WERI-Rb-1 (cell line): Measurements from ENCODE around the gene GATA2.

Source experiments
- DNase-seq: peaks from one replicate; pipeline ENCODE4 v3.0.0-alpha.2; 2020
- H3K27ac ChIP-seq: fragments of 250-450 bp; sonication (Bioruptor Pico); 2 replicates; pipeline ENCODE4 v1.5.1; 2020; ENCODE audit warnings: mild to moderate bottlenecking, moderate library complexity
- H3K27me3 ChIP-seq: fragments of 250-450 bp; sonication (Bioruptor Pico); 2 replicates; pipeline ENCODE4 v1.5.1; 2021; ENCODE audit warnings: mild to moderate bottlenecking, low read depth, moderate library complexity; ENCODE audit not compliant: insufficient read depth, severe bottlenecking
- H3K36me3 ChIP-seq: fragments of 250-450 bp; sonication (Bioruptor Pico); 2 replicates; pipeline ENCODE4 v1.5.1; 2020; ENCODE audit warnings: mild to moderate bottlenecking, moderate library complexity
- H3K4me3 ChIP-seq: 2 replicates; pipeline ENCODE4 v1.5.1; 2011; ENCODE audit warnings: low read depth, mild to moderate bottlenecking, control low read depth, low read length
- H3K9me3 ChIP-seq: fragments of 250-450 bp; sonication (Bioruptor Pico); 2 replicates; pipeline ENCODE4 v1.5.1; 2021; ENCODE audit warnings: mild to moderate bottlenecking, moderate library complexity; ENCODE audit not compliant: severe bottlenecking
- TF ChIP-seq, protein P1 (sequence below): IDR thresholded peaks from 2 replicates; pipeline ENCODE4 v1.5.1; 2011; ENCODE audit warnings: low read depth, mild to moderate bottlenecking, control low read depth, inconsistent platforms, low read length

The GATA2 gene

GRCh38 chr3:128449111-128449638 is 43.8 kb downstream of the GATA2 start:
- TF ChIP-seq, protein P1, sequence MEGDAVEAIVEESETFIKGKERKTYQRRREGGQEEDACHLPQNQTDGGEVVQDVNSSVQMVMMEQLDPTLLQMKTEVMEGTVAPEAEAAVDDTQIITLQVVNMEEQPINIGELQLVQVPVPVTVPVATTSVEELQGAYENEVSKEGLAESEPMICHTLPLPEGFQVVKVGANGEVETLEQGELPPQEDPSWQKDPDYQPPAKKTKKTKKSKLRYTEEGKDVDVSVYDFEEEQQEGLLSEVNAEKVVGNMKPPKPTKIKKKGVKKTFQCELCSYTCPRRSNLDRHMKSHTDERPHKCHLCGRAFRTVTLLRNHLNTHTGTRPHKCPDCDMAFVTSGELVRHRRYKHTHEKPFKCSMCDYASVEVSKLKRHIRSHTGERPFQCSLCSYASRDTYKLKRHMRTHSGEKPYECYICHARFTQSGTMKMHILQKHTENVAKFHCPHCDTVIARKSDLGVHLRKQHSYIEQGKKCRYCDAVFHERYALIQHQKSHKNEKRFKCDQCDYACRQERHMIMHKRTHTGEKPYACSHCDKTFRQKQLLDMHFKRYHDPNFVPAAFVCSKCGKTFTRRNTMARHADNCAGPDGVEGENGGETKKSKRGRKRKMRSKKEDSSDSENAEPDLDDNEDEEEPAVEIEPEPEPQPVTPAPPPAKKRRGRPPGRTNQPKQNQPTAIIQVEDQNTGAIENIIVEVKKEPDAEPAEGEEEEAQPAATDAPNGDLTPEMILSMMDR = no peak
- H3K27me3 ChIP-seq = peaks cover 7% of the 10 kb centered on the region
- H3K36me3 ChIP-seq = no peaks in the 10 kb centered on the region
- no peak overlapping the region for H3K27ac ChIP-seq
- no peak overlapping the region for H3K4me3 ChIP-seq
- no peak for DNase-seq
- no peaks in the 10 kb centered on the region for H3K9me3 ChIP-seq

DNA sequence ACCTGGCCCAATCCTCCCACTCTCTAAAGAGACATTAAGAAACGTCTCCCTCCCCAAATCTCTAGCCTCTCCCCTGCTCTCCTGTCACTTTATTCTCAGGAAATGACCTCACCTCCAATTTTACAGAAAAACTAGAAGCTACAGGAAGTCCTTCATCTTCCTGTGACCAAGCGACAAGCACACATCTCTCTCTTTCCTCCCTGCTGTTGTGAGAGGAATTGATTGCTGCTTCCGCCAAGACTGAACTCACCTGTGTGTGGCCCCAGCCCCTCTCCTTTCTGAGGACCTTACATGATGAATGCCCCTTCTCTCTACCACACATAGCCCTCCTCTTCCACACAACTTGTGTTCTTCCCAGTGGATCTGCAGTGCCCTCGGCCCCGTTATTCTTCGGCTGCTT is 44.5 kb downstream of the GATA2 start:
- no peak for DNase-seq
- no peaks in the 10 kb centered on the region for H3K36me3 ChIP-seq
- peaks cover 10% of the 10 kb centered on the region for H3K27me3 ChIP-seq
- no peak overlapping the region for H3K27ac ChIP-seq
- no peak overlapping the region for H3K4me3 ChIP-seq
- no peaks in the 10 kb centered on the region for H3K9me3 ChIP-seq
- TF ChIP-seq, protein P1 = no peak

- H3K4me3 ChIP-seq = no peak overlapping the region
- no peak overlapping the region for H3K27ac ChIP-seq
- no peak for DNase-seq
- H3K9me3 ChIP-seq = no peaks in the 10 kb centered on the region
- no peaks in the 10 kb centered on the region for H3K36me3 ChIP-seq
- TF ChIP-seq, protein P1 = no peak
- H3K27me3 ChIP-seq = peaks cover 11% of the 10 kb centered on the region
These were observed 45.4 kb downstream of the GATA2 start for GRCh38 chr3:128447561-128448013.

GRCh38 chr3:128446821-128447220 is 46.2 kb downstream of the GATA2 start:
- DNase-seq = no peak

GRCh38 chr3:128445357-128445756 is 47.6 kb downstream of the GATA2 start:
- H3K27ac ChIP-seq = no peak overlapping the region
- TF ChIP-seq, protein P1 = no peak
- H3K36me3 ChIP-seq = no peaks in the 10 kb centered on the region
- no peaks in the 10 kb centered on the region for H3K9me3 ChIP-seq
- H3K4me3 ChIP-seq = no peak overlapping the region
- peaks cover 11% of the 10 kb centered on the region for H3K27me3 ChIP-seq
- no peak for DNase-seq

More at GRCh38 chr3:128446821-128447220, 46.2 kb downstream of the GATA2 start:
- no peak overlapping the region for H3K27ac ChIP-seq
- TF ChIP-seq, protein P1 = no peak
- no peaks in the 10 kb centered on the region for H3K36me3 ChIP-seq
- H3K27me3 ChIP-seq = peaks cover 11% of the 10 kb centered on the region
- no peaks in the 10 kb centered on the region for H3K9me3 ChIP-seq
- H3K4me3 ChIP-seq = no peak overlapping the region

DNA sequence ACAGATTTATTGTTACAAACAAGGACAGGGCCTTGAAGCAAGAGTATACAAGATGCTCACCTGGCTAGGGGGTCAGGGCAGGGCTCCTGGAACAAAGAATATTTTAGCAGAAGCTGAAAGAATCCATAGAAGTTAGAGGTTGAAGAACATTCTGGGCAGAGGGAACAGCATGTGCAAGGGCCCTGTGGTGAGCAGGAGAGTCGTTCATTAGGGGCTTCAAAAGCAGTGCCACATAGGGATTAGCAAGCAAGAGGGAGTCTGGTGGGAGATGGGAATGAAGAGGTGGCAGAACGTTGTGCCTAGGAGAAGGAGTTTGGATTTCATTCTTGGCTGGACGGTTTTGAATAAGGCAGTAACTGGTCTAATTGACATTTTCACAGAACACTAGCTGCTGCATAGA is 49.2 kb downstream of the GATA2 start:
- H3K4me3 ChIP-seq = no peak overlapping the region
- DNase-seq = no peak
- H3K27me3 ChIP-seq = peaks cover 23% of the 10 kb centered on the region
- no peaks in the 10 kb centered on the region for H3K36me3 ChIP-seq
- H3K27ac ChIP-seq = no peak overlapping the region
- TF ChIP-seq, protein P1 = no peak
- no peaks in the 10 kb centered on the region for H3K9me3 ChIP-seq
